Measurements from ENCODE around the gene CLEC2D.

The CLEC2D gene

DNA sequence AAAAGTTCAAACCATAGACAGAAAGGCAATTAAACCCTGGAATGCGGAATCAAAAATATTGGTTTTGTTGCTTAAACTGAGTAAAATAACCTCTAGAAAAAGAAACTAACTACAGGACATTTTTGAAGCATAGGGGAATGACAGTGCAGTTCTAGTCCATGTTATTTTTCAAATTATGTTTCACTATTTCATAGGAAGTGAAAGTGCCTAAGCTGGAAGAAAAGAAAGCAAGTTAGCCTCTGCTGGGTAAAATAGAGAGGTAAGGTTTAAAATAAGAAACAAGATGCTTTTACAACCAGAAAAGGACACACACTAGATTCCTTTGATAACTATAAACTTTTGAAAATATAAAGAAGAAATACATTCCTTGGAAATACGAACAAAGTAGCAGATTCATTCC lies 62.3 kb downstream of the CLEC2D start:
- TF ChIP-seq EP300 (IDR thresholded peaks at IDR 0.05; ENCODE audit: borderline replicate concordance), result no peak
- no peak for TF ChIP-seq MAX (IDR thresholded peaks at IDR 0.05)

- no peak for TF ChIP-seq YY1 (IDR thresholded peaks at IDR 0.05; ENCODE audit: low read depth)
Measured at GRCh38 chr12:9732921-9733461, 63.5 kb downstream of the CLEC2D start, which contains the start of gene CLECL1. Gene CLECL1, minus strand, starts transcription at chr12:9733097.

- TF ChIP-seq MAX (IDR thresholded peaks at IDR 0.05) (no peak), CREB1 (IDR thresholded peaks at IDR 0.05; ENCODE audit: low read depth) (no peak)
Measured at GRCh38 chr12:9735601-9736000, 66.1 kb downstream of the CLEC2D start.

- TF ChIP-seq MAX (IDR thresholded peaks at IDR 0.05) (no peak), YY1 (IDR thresholded peaks at IDR 0.05; ENCODE audit: low read depth) (no peak), ZBTB7A (IDR thresholded peaks at IDR 0.05; ENCODE audit: low read depth) (no peak), RAD21 (IDR thresholded peaks at IDR 0.05; ENCODE audit: low read depth) (no peak), CEBPB (IDR thresholded peaks at IDR 0.05) (no peak)
Measured at GRCh38 chr12:9736936-9737705, 67.6 kb downstream of the CLEC2D start.

- peak; percentile 19; the same call in 1 of the 2 replicates for TF ChIP-seq MAX (IDR thresholded peaks at IDR 0.05)
Measured at GRCh38 chr12:9739404-9740105, 70.0 kb downstream of the CLEC2D start.

DNA sequence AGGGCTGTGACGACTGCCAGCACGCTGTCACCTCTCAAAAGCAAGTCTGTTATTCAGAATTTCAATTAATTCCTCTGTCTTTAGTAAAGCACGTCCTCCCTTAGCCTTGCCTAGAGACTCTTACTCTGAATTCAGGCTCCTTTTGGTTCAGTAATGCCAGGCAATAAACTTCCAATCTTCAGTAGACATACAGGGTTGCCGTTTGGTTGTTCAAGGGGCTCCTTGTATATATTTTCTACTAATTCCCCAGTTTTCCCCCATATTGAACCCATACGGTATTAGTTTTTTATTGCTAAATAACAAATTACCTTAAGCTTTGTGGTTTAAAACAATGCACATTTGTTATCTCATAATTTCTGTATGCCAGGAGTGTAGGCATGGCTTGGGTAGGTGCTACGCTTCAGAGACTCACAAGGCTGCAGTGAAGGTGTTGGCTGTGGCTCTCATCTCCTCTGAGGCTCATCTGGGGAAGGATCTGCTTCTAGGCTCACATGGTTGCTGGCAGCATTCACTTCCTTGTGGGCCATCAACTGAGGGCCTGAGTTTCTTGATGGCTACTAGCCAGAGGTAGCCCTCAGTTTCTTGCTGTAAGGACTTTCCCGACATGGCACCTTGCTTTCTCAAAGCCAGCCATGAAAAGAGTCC lies 70.7 kb downstream of the CLEC2D start:
- TF ChIP-seq CEBPB (IDR thresholded peaks at IDR 0.05) (no peak), RAD21 (IDR thresholded peaks at IDR 0.05; ENCODE audit: low read depth) (no peak), REST (IDR thresholded peaks at IDR 0.05; ENCODE audit: low read depth) (no peak), YY1 (IDR thresholded peaks at IDR 0.05; ENCODE audit: low read depth) (0 out of 2 replicates have a peak, but pooled peaks have one; percentile 27), ZBTB7A (IDR thresholded peaks at IDR 0.05; ENCODE audit: low read depth) (no peak), CREB1 (IDR thresholded peaks at IDR 0.05; ENCODE audit: low read depth) (0 out of 2 replicates have a peak, but pooled peaks have one; percentile 20), MAX (IDR thresholded peaks at IDR 0.05) (peak; percentile 62), TAF1 (IDR thresholded peaks at IDR 0.05; ENCODE audit: low read depth) (no peak; the same call in 1 of the 2 replicates), EP300 (IDR thresholded peaks at IDR 0.05; ENCODE audit: borderline replicate concordance) (no peak), TEAD4 (IDR thresholded peaks at IDR 0.05) (no peak), TCF12 (IDR thresholded peaks at IDR 0.05; ENCODE audit: low read depth) (no peak; the same call in 1 of the 2 replicates), NFIC (IDR thresholded peaks at IDR 0.05) (peak; percentile 11; the same call in 1 of the 2 replicates), FOXM1 (IDR thresholded peaks at IDR 0.05; ENCODE audit: borderline replicate concordance, low read depth) (no peak), EGR1 (IDR thresholded peaks at IDR 0.05) (no peak)
- TF ChIP-seq, protein P1, sequence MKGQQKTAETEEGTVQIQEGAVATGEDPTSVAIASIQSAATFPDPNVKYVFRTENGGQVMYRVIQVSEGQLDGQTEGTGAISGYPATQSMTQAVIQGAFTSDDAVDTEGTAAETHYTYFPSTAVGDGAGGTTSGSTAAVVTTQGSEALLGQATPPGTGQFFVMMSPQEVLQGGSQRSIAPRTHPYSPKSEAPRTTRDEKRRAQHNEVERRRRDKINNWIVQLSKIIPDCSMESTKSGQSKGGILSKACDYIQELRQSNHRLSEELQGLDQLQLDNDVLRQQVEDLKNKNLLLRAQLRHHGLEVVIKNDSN (IDR thresholded peaks at IDR 0.05), result no peak

- no peak for TF ChIP-seq ZBTB7A (IDR thresholded peaks at IDR 0.05; ENCODE audit: low read depth)
- no peak for TF ChIP-seq CREB1 (IDR thresholded peaks at IDR 0.05; ENCODE audit: low read depth)
- TF ChIP-seq EP300 (IDR thresholded peaks at IDR 0.05; ENCODE audit: borderline replicate concordance), result no peak
- TF ChIP-seq TEAD4 (IDR thresholded peaks at IDR 0.05), result no peak
- no peak for TF ChIP-seq TAF1 (IDR thresholded peaks at IDR 0.05; ENCODE audit: low read depth)
- TF ChIP-seq, protein P1 (IDR thresholded peaks at IDR 0.05), result no peak
- TF ChIP-seq YY1 (IDR thresholded peaks at IDR 0.05; ENCODE audit: low read depth), result no peak
- TF ChIP-seq FOXM1 (IDR thresholded peaks at IDR 0.05; ENCODE audit: borderline replicate concordance, low read depth), result no peak
Measured at GRCh38 chr12:9741726-9742125, 72.2 kb downstream of the CLEC2D start.
